ENCODE data around the gene OR10A3. TPM values are rescaled to one million over a fixed set of nuclear protein-coding genes. Genes with fewer than 3 reads are reported as not detected.
"Not testable (repeated sequence)": the region's sequence is repeated elsewhere in the genome, so short reads cannot be mapped to it uniquely, and the experiment has no call there.

The OR10A3 gene
- total RNA-seq (not detected), polyA plus RNA-seq (not detected)
- long read RNA-seq, donor 1 = 0 reads
- long read RNA-seq, donor 2 = 0 reads

GRCh38 chr11:7941608-7942007 is at the start of gene OR10A3:
TSS of gene OR10A3 (minus strand) at chr11:7941708. CDS start at chr11:7939520, 2,188 bp downstream.
- H3K4me1 ChIP-seq = no peaks in the 10 kb centered on the region
- no peak within 1 kb of the TSS for H3K27ac ChIP-seq
- ATAC-seq (no peak), DNase-seq (no peak)
- peaks cover 18% of the 10 kb centered on the region for H3K9me3 ChIP-seq
- no peak for TF ChIP-seq CTCF (IDR thresholded peaks at IDR 0.05)
- 82 to 87% (median 83%) methylated on average over 2 of the region's 2 CpGs for WGBS, 3 donors
- intact Hi-C loops (cut with DNase I) = no loop called here
- no peak within 1 kb of the TSS for H3K4me3 ChIP-seq
- H3K27me3 ChIP-seq (ENCODE audit: insufficient read depth in 3 of 3, low read length in 2 of 3) = no peaks in the 10 kb centered on the region
- no peaks in the 10 kb centered on the region for H3K36me3 ChIP-seq (ENCODE audit: insufficient read depth in 1 of 2, low read depth in 1 of 2)

- H3K36me3 ChIP-seq (ENCODE audit: insufficient read depth in 1 of 2, low read depth in 1 of 2) = peaks cover 5 to 25% of the 10 kb centered on the region in 2 donors
- peak overlapping the region; percentile 76 for H3K4me3 ChIP-seq
- peak overlapping the region; percentile 80 for H3K27ac ChIP-seq
- peaks cover 28% of the 10 kb centered on the region for H3K4me1 ChIP-seq
- H3K9me3 ChIP-seq; H3K27me3 ChIP-seq (ENCODE audit: insufficient read depth in 3 of 3, low read length in 2 of 3); DNase-seq: not testable (repeated sequence)
- ATAC-seq = peak in 2 of 4 donors; percentile 27 to 61
- WGBS, 3 donors = 0% methylated on average over 6 to 9 of the region's 13 CpGs
- intact Hi-C loops (cut with DNase I) = loop anchor here (2.0 to 10.0 kb wide), 5 partner anchors 95 to 893 kb away; no protein-coding TSS in a partner anchor
These were observed 46.0 kb upstream of the OR10A3 start for GRCh38 chr11:7987560-7987883.

- WGBS, 3 donors = 0 to 1% (median 0%) methylated on average over 45 to 47 of the region's 47 CpGs
- H3K9me3 ChIP-seq = no peaks in the 10 kb centered on the region
- H3K4me1 ChIP-seq = peaks cover 28% of the 10 kb centered on the region
- intact Hi-C loops (cut with DNase I) = loop anchor here (2.0 to 10.0 kb wide), 5 partner anchors 94 to 892 kb away; no protein-coding TSS in a partner anchor
- H3K4me3 ChIP-seq = peak within 1 kb of the TSS; percentile 76
- TF ChIP-seq CTCF (IDR thresholded peaks at IDR 0.05) = peak; percentile 85
- DNase-seq (peak; percentile 84 to 91), ATAC-seq (peak; percentile 100)
- H3K36me3 ChIP-seq (ENCODE audit: insufficient read depth in 1 of 2, low read depth in 1 of 2) = peaks cover 0 to 19% of the 10 kb centered on the region in 2 donors
- peak within 1 kb of the TSS; percentile 80 for H3K27ac ChIP-seq
- H3K27me3 ChIP-seq (ENCODE audit: insufficient read depth in 3 of 3, low read length in 2 of 3) = no peaks in the 10 kb centered on the region
These were observed 45.5 kb upstream of the OR10A3 start, which contains the start of gene EIF3F for GRCh38 chr11:7986768-7987559. TSS of gene EIF3F (plus strand) at chr11:7987337. CDS start at chr11:7987353, 16 bp downstream.

- no peak for DNase-seq
- TF ChIP-seq CTCF (IDR thresholded peaks at IDR 0.05) = no peak
- Histone ChIP-seq H3K4me3 (no peak overlapping the region), H3K27ac (no peak overlapping the region), H3K36me3 (ENCODE audit: insufficient read depth in 1 of 2, low read depth in 1 of 2) (peaks cover 0 to 4% of the 10 kb centered on the region in 2 donors), H3K9me3 (no peaks in the 10 kb centered on the region), H3K4me1 (peaks cover 18% of the 10 kb centered on the region), H3K27me3 (ENCODE audit: insufficient read depth in 3 of 3, low read length in 2 of 3) (no peaks in the 10 kb centered on the region)
- intact Hi-C loops (cut with DNase I) = loop anchor here (10.0 kb wide), 2 partner anchors 409 to 889 kb away; no protein-coding TSS in a partner anchor
- ATAC-seq = no peak
- 69 to 79% (median 69%) methylated on average over 7 of the region's 7 CpGs for whole genome bisulfite sequencing, 3 donors
These were observed 42.5 kb upstream of the OR10A3 start for GRCh38 chr11:7983832-7984590.
